GM06990 (cell line): Measurements from ENCODE around the gene UBE2S.
"Not testable (repeated sequence)": the region's sequence is repeated elsewhere in the genome, so short reads cannot be mapped to it uniquely, and the experiment has no call there.

ENCODE experiments used
- DNase-seq: peaks from one replicate; pipeline ENCODE4 v3.0.0-alpha.2; 2011; ENCODE audit not compliant: insufficient read length; ENCODE audit errors: extremely low read depth
- H3K27me3 ChIP-seq: replicated peaks from 2 replicates; pipeline ENCODE4 v1.6.0; 2011; ENCODE audit warnings: low read length; ENCODE audit not compliant: control insufficient read depth, insufficient read depth
- H3K36me3 ChIP-seq: 2 replicates; pipeline ENCODE4 v1.5.1; 2011; ENCODE audit warnings: low read length; ENCODE audit not compliant: control insufficient read depth, insufficient read depth
- H3K4me3 ChIP-seq: replicated peaks from 2 replicates; pipeline ENCODE4 v1.5.1; 2011; ENCODE audit warnings: low read depth, mild to moderate bottlenecking, control low read depth, low read length
- TF ChIP-seq, protein P1 (sequence below): IDR thresholded peaks from 2 replicates; pipeline ENCODE4 v1.5.1; 2011; ENCODE audit warnings: low read length, control low read depth, mild to moderate bottlenecking, inconsistent platforms; ENCODE audit not compliant: insufficient read depth, poor library complexity, severe bottlenecking

The UBE2S gene

DNA sequence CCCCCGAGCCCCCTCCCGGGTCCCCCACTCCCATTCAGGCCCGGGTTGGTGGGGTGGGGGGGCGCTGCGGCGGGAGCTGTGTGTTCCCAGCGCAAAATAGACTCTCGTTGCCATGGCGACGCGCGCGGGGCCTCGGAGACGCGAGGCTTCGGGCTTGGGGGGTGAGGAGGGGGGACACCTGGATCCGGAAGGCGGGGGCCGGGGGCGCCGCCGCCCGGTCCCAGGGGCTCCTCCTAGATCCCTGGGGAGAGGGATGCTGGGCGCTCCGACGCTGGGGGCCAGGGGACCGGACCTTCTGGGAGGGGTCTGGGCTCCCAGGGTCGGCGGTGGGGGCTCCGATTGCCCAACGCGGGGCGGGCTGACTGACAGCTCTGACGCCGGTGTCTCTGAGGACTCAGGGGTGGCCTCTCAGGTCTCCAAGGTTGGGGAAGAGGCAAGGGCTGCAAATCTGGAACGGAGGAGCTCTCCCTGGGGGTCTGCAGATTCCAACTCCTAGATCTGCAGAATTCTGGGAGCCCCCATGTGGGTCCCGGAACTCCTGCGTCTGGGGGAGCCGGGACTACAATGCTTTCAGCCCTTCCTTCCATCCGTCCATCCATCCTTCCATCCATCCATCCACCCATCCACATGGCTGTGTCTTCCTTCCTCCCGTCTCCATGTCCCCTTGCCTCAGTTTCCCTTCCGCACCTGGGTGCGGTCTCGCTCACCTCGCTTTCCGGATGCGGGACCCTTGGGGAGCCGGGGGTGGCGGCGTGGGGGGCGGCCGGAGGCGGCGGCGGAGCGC is 44.6 kb upstream of the UBE2S start:
- TF ChIP-seq, protein P1, sequence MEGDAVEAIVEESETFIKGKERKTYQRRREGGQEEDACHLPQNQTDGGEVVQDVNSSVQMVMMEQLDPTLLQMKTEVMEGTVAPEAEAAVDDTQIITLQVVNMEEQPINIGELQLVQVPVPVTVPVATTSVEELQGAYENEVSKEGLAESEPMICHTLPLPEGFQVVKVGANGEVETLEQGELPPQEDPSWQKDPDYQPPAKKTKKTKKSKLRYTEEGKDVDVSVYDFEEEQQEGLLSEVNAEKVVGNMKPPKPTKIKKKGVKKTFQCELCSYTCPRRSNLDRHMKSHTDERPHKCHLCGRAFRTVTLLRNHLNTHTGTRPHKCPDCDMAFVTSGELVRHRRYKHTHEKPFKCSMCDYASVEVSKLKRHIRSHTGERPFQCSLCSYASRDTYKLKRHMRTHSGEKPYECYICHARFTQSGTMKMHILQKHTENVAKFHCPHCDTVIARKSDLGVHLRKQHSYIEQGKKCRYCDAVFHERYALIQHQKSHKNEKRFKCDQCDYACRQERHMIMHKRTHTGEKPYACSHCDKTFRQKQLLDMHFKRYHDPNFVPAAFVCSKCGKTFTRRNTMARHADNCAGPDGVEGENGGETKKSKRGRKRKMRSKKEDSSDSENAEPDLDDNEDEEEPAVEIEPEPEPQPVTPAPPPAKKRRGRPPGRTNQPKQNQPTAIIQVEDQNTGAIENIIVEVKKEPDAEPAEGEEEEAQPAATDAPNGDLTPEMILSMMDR = no peak
- Histone ChIP-seq H3K4me3 (no peak overlapping the region), H3K27me3 (no peaks in the 10 kb centered on the region; the same call in 1 of the 2 replicates), H3K36me3 (peaks cover 5% of the 10 kb centered on the region)
- DNase-seq = no peak

DNA sequence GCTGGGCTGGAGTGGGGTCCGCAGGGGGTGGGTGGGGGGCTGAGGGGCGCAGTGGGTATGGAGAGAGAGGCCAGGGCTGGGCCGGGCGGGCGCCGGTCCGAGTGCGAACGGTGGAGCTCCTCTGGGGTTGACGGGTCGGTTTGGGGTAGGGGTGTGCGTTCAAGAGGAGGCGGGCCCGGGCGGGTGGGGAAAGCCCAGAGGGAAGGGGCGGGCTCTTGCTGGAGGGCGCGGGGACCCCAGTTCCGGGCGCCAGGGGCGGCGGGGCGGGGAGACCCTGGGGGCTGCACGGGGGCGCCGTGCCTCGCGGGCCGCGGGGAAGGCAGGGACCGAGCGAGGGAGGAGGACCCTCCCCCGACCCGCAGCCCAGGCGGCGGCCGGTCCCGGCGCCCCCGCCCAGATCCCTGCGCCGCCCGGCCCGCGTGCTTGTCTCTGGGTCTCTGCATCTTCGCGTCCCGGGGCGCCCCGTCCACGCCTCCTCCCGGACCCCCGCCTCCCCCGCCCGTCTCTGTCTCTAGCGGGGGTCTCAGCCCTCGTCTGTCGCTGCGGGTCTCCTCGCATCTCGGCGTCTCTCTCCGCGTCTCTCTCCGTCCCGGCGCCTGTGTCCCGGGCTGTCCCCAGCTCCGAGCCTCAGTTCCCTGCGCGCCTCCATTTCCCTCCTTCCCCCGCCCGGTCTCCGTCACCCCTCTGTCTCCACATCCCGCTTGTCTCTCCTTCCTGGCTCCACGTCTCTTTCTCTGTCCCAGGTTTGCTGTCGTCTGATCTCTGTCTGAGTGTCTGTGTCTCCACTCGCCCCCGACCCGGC is 43.8 kb upstream of the UBE2S start:
- no peak for DNase-seq
- Histone ChIP-seq H3K27me3 (no peaks in the 10 kb centered on the region; the same call in 1 of the 2 replicates), H3K36me3 (peaks cover 5% of the 10 kb centered on the region), H3K4me3 (no peak overlapping the region; the same call in 1 of the 2 replicates)
- TF ChIP-seq, protein P1 = no peak

DNA sequence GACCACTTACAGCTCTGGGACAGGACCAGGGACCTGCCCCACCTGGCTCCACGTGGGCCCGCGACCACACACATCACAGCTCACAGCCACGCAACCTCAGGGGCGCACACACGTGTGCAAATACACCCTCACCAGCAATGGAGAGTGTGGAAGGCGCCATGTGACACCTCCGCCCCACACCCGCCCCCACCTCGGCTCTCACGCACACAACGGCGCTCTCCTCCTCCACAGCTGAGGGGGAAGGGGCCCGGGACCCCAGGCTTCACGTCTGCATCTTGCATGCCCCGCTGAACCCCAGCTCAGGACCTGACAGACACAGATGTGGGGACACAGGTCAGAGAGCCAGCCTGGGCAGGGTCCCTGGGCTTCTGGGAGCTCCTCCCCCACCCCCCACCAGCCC is 41.9 kb upstream of the UBE2S start:
- peaks cover 1% of the 10 kb centered on the region for H3K36me3 ChIP-seq

DNA sequence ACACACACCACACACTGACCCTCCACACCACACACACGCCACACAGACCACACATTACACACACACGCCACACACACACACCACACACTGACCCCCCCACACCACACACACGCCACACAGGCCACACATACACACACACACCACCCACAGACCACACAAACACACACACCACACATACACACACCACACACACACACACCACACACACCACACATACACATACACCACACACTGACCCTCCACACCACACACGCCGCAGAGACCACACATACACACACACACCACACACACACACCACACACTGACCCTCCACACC is 40.5 kb upstream of the UBE2S start:
- H3K36me3 ChIP-seq = not testable (repeated sequence)

More for the DNA sequence above, 41.9 kb upstream of the UBE2S start:
- DNase-seq = no peak
- TF ChIP-seq, protein P1 = no peak
- Histone ChIP-seq H3K27me3 (no peaks in the 10 kb centered on the region; the same call in 1 of the 2 replicates), H3K4me3 (no peak overlapping the region)

DNA sequence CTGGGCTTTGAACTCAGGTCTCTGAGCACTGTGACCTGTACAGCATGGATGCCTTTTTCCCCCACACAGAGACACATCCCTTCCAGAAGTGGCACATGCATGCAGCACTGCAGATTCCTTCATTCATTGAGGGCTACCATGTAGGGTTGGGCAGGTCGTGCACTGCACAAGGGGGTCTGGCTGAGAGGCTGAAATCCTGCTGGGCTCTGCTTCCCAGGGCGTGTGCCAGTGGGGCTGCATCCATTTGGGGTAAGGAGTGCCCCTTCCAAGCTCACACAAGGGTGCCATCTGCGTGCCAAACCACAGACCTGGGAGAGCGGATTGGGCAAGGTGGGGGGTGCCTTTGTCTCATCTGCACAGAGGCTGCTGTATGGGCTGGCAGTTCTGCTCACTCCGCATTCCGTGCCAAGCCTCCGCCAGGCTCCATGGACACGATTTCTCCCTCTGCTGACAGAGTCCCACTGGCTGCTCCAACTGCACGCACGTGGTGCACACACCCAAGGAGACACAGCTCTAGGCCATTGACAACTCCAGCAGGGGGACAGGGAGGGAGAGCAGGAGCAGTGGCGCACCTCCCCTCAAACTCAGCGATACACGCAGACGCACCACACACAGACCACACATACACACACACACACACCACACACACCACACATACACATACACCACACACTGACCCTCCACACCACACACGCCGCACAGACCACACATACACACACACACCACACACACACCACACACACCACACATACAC is 40.0 kb upstream of the UBE2S start:
- H3K27me3 ChIP-seq = no peaks in the 10 kb centered on the region; the same call in 1 of the 2 replicates
- no peak for DNase-seq
- H3K4me3 ChIP-seq = no peak overlapping the region

More for the DNA sequence above, 40.5 kb upstream of the UBE2S start:
- DNase-seq, H3K4me3 ChIP-seq, H3K27me3 ChIP-seq: not testable (repeated sequence)

More for the DNA sequence above, 40.0 kb upstream of the UBE2S start:
- H3K36me3 ChIP-seq = no peaks in the 10 kb centered on the region
- TF ChIP-seq, protein P1 = no peak
